K562 (cell line): Measurements from ENCODE around the gene SP140L. TPM values are rescaled to one million over a fixed set of nuclear protein-coding genes. Genes with fewer than 3 reads are reported as not detected.

Experiments
- ATAC-seq: fragments of 200-7000 bp; cut with Tn5 transposase; 3 replicates; pipeline ENCODE4 v1.9.1; 2020; ENCODE audit warnings: moderate library complexity
- BruUV-seq: library from RNA; stranded (reverse); fragments of 400-500 nt; replicated peaks from 2 replicates; lab custom pipeline; 2021; lab: Mats Ljungman, UMichigan
- CTCF ChIA-PET: fragments of 300-600 bp; formaldehyde crosslinking; extraction: SDS; loops from one replicate; lab custom pipeline; 2021; ENCODE audit warnings: low intra/inter-chr PET ratio; lab: Yijun Ruan, JAX
- POLR2A ChIA-PET: fragments of 300-600, 350-650 bp; sonication (Branson Sonifier 250); formaldehyde crosslinking; extraction: SDS; loops from one replicate; lab custom pipeline; 2021; ENCODE audit warnings: antibody characterized with exemption, inconsistent platforms; lab: Yijun Ruan, JAX
- DNase-seq, 4 experiments: peaks; one replicate each; pipeline versions ENCODE4 v3.0.0 to v3.0.0-alpha.2; 2011 to 2018; ENCODE audit warnings: low spot score in 3 of 4, mixed read lengths in 3 of 4; ENCODE audit errors: extremely low read depth in 1 of 4
- FAIRE-seq: peaks from 2 replicates; lab custom pipeline; 2011; peaks lifted over from hg19 to GRCh38; lab: Jason Lieb, UNC
- H2AFZ ChIP-seq: 2 replicates; pipeline ENCODE4 v1.6.0; 2011; ENCODE audit warnings: low read depth, low read length, control low read depth, inconsistent platforms
- H3K27ac ChIP-seq: fragments of 200-600 bp; 3 replicates; pipeline ENCODE4 v1.8.0; 2011; ENCODE audit warnings: low read depth, mild to moderate bottlenecking, control low read depth, inconsistent platforms, low read length, moderate library complexity, mixed read lengths; ENCODE audit errors: extremely low read depth
- H3K27me3 ChIP-seq, 2 experiments: fragments of 300-600 bp in 1 of 2; 2 replicates in 1 of 2; 3 replicates in 1 of 2; pipeline versions ENCODE4 v1.6.0 to v1.8.0; 2011; ENCODE audit warnings: inconsistent platforms in 2 of 2, low read length in 2 of 2, mild to moderate bottlenecking in 1 of 2, mixed read lengths in 1 of 2, moderate library complexity in 1 of 2; ENCODE audit not compliant: control insufficient read depth in 2 of 2, insufficient read depth in 2 of 2
- H3K36me3 ChIP-seq: fragments of 300-600 bp; 3 replicates; pipeline ENCODE4 v1.8.0; 2011; ENCODE audit warnings: mild to moderate bottlenecking, low read length, inconsistent platforms; ENCODE audit not compliant: control insufficient read depth, insufficient read depth
- H3K4me1 ChIP-seq, 2 experiments: fragments of 200-600 bp in 1 of 2; replicated peaks in 1 of 2; 2 replicates in 1 of 2; 3 replicates in 1 of 2; pipeline versions ENCODE4 v1.5.1 to v1.8.0; 2011; ENCODE audit warnings: inconsistent platforms in 2 of 2, low read length in 2 of 2, mild to moderate bottlenecking in 1 of 2, mixed read lengths in 1 of 2, moderate library complexity in 1 of 2; ENCODE audit not compliant: control insufficient read depth in 2 of 2, insufficient read depth in 2 of 2
- H3K4me2 ChIP-seq: 2 replicates; pipeline ENCODE4 v1.6.1; 2011; ENCODE audit warnings: low read length, control low read depth, inconsistent platforms, mixed read lengths; ENCODE audit not compliant: insufficient read depth
- H3K4me3 ChIP-seq: fragments of 200-600 bp; sonication (generic), shearing (Covaris generic); 2 replicates; pipeline ENCODE4 v1.5.1; 2016; ENCODE audit warnings: control low read depth, inconsistent platforms
- H3K79me2 ChIP-seq: fragments of 200-600 bp; 3 replicates; pipeline ENCODE4 v1.8.0; 2011; ENCODE audit warnings: low read length, inconsistent platforms; ENCODE audit not compliant: control insufficient read depth, insufficient read depth
- H3K9ac ChIP-seq, 2 experiments: 2 replicates each; pipeline versions ENCODE4 v1.6.0 to v1.6.1; 2011; ENCODE audit warnings: low read depth in 2 of 2, low read length in 2 of 2, control low read depth in 1 of 2, inconsistent platforms in 1 of 2, mild to moderate bottlenecking in 1 of 2, mixed read lengths in 1 of 2; ENCODE audit not compliant: insufficient read depth in 1 of 2
- H3K9me1 ChIP-seq: one replicate; pipeline ENCODE4 v1.6.0; 2011; ENCODE audit warnings: inconsistent platforms, mild to moderate bottlenecking, low read length, moderate library complexity; ENCODE audit not compliant: control insufficient read depth, insufficient read depth
- H3K9me3 ChIP-seq: replicated peaks from 2 replicates; pipeline ENCODE4 v1.5.1; 2011; ENCODE audit warnings: low read depth, low read length, inconsistent platforms; ENCODE audit not compliant: control insufficient read depth, insufficient read depth
- H4K20me1 ChIP-seq: replicated peaks from 2 replicates; pipeline ENCODE4 v1.6.1; 2011; ENCODE audit warnings: low read length, inconsistent platforms, mixed read lengths; ENCODE audit not compliant: control insufficient read depth, insufficient read depth
- MAFG ChIP-seq: fragments of 450-650 bp; conservative IDR thresholded peaks from 2 replicates; pipeline ENCODE4 v1.6.1; 2016; ENCODE audit warnings: missing genetic modification characterization, missing compliant biosample characterization
- ZNF316 ChIP-seq: fragments of 450-650 bp; IDR thresholded peaks from 2 replicates; pipeline ENCODE4 v1.6.1; 2016
- ZNF696 ChIP-seq: fragments of 250-450 bp; sonication (Bioruptor Pico); conservative IDR thresholded peaks from 2 replicates; pipeline ENCODE4 v1.4.0; 2020; ENCODE audit warnings: mild to moderate bottlenecking, moderate library complexity
- WGBS: fragments of 100-300 bp; shearing (Covaris generic); methylation state at CpG from one replicate; pipeline ENCODE4 v1.1.6; 2016; ENCODE audit warnings: low coverage, mixed read lengths; ENCODE audit not compliant: insufficient coverage; ENCODE audit errors: missing lambda C conversion rate; 5-methylcytosine and 5-hydroxymethylcytosine counted together
- in situ Hi-C: fragments of 300-500 bp; cut with MboI; formaldehyde crosslinking; loops from 4 replicates; pipeline ENCODE4 v1.15.0; 2018; ENCODE audit warnings: inconsistent platforms, mixed read lengths
- intact Hi-C: fragments of 100-400 bp; cut with micrococcal nuclease; formaldehyde crosslinking; loops from 2 replicates; pipeline ENCODE4 v1.14.2; 2022
- polyA plus RNA-seq, 8 experiments: library from polyadenylated mRNA; depleted of rRNA in 4 of 8; stranded (reverse) in 5 of 8; unstranded in 3 of 8; fragments of >200 nt; fragmentation: Nextera tagmentation in 2 of 8; fragmentation: Illumina TruSeq in 1 of 8; extraction: Ambion mirVana in 2 of 8; extraction: Trizol in 1 of 8; gene quantifications; 2 replicates each; pipeline versions ENCODE4 v1.2.1 to v1.2.3, GENCODE V29; 2011 to 2014; ENCODE audit warnings: inconsistent platforms in 1 of 8, missing spikeins in 1 of 8
- total RNA-seq, 7 experiments: library from RNA; depleted of rRNA in 6 of 7; stranded (reverse); fragments of >200 nt in 6 of 7; fragmentation: Illumina TruSeq in 2 of 7; extraction: Trizol in 2 of 7; gene quantifications; 2 replicates each; pipeline versions ENCODE4 v1.2.1 to v1.2.3, GENCODE V29; 2011 to 2021; ENCODE audit warnings: low replicate concordance in 1 of 7
- TF ChIP-seq, protein P1 (sequence below): fragments of 450-650 bp; IDR thresholded peaks from 2 replicates; pipeline ENCODE4 v1.6.1; 2016

SP140L gene
- total and polyA plus RNA-seq, 9 of the 15 experiments (the other 6 are each of a cell fraction or from before 2014, with no cell fraction given) = 4.0 to 15.5 (median 11.3) TPM

DNA sequence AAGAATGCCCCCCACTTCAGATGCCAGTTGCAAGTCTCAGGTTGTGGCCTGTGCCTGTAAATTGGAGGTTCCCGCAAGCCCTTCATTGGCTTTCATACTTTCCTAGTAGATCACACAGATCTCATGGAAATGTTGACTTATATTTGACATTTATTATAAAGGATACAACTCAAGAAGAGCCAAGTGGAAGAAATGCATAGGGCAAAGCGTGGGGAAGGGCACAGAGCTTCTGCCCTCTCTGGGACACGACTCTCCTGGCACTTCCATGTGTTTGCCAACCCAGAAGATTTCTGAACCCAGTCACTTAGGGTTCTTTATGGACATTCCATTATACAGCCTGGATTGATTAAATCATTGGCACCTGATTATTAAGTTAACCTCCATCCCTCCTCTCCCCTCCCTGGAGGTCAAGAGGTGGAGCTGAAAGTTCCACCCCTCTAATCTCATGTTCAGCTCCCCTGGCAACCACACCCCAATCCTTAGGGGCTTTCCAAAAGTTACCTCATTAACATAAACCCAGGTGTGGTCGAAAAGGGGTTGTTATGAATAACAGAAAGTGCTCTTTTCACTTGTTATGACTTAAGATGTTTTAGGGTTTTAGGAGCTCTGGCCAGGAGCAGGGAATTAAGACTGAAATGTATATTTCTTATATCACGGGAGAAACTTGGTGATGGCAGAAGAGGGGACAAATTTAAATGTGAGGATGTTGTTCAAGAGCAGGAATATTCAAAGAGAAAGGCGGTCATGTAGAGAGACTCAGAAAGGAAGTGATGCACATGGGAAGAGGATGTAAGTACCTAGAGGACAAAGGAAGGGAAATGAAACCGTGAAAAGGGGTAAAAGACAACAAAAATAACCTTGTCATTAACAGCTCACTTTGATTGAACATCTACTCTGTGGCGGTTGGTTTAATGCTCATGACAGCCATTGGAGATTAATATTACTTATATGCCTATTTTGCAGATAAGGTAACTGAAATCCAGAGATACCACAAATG is 120.8 kb downstream of the SP140L start (continued):
- TF ChIP-seq ZNF696 (CRISPR knock-in tag) = no peak
- TF ChIP-seq, all 486 proteins: peak for 0

DNA sequence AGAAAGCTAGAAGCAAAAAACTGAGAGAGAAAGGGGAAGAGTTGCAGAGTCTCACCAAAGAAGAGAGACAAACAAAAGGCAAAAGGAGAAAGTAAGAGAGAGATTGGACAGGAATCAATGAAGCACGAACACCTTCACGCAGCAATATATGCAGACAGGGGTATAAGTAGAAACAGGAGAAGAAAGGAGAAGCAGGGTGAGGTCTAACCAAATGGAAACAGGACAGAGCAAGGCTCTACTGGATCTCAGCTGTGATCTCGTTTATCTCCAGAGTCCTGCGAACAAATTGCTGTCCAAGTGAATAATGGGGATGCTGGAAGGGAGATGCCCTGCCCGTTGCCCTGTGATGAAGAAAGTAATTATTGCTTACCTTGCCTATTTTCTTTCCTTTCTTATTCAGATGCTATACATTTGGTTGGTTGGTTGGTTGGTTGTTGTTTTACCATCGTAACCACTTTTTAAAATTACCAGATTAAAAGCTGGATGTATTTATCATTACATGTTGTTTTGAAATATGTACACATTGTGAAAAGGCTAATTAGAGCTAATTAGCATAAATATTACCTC is 123.0 kb downstream of the SP140L start:
- TF ChIP-seq ZNF316 = 0 out of 2 replicates have a peak, but pooled peaks have one; percentile 23
- 0 out of 2 replicates have a peak, but pooled peaks have one; percentile 8 for TF ChIP-seq MAFG (tag)
- TF ChIP-seq, protein P1, sequence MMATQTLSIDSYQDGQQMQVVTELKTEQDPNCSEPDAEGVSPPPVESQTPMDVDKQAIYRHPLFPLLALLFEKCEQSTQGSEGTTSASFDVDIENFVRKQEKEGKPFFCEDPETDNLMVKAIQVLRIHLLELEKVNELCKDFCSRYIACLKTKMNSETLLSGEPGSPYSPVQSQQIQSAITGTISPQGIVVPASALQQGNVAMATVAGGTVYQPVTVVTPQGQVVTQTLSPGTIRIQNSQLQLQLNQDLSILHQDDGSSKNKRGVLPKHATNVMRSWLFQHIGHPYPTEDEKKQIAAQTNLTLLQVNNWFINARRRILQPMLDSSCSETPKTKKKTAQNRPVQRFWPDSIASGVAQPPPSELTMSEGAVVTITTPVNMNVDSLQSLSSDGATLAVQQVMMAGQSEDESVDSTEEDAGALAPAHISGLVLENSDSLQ = no peak
- Histone ChIP-seq H4K20me1 (no peaks in the 10 kb centered on the region), H3K4me2 (no peak overlapping the region), H3K4me1 (no peaks in the 10 kb centered on the region), H3K4me3 (no peak overlapping the region), H3K9me1 (no peaks in the 10 kb centered on the region), H3K9me3 (no peaks in the 10 kb centered on the region), H2AFZ (no peak overlapping the region), H3K27me3 (no peaks in the 10 kb centered on the region), H3K36me3 (peaks cover 25% of the 10 kb centered on the region; the same call in 2 of the 3 replicates), H3K9ac (no peak overlapping the region), H3K79me2 (no peaks in the 10 kb centered on the region), H3K27ac (no peak overlapping the region)
- FAIRE-seq (no peak), ATAC-seq (no peak), DNase-seq (no peak)
- WGBS = 89% methylated on average over 6 of the region's 6 CpGs
- CTCF ChIA-PET = no interaction called here
- BruUV-seq = no TSS peak
- POLR2A ChIA-PET = interaction anchor here (0.8 kb wide), 1 partner anchor 178 kb away, joined by 4 read pairs; no protein-coding TSS in a partner anchor
- intact Hi-C loops = no loop called here
- in situ Hi-C loops = no loop called here
